Activated CD4-positive, alpha-beta T cell treated with anti-CD3 and anti-CD28 coated beads, Interleukin-2, Interleukin-4, amounts not matched to agents 100 ng/mL and 50 ng/mL, durations not matched to agents 16 hours and 8 hours (primary cell): ENCODE data around the gene ARMH4.

Experiments used
- DNase-seq: peaks from one replicate; pipeline ENCODE4 v3.0.0-alpha.2; 2020; ENCODE audit warnings: low spot score

Gene ARMH4

DNA sequence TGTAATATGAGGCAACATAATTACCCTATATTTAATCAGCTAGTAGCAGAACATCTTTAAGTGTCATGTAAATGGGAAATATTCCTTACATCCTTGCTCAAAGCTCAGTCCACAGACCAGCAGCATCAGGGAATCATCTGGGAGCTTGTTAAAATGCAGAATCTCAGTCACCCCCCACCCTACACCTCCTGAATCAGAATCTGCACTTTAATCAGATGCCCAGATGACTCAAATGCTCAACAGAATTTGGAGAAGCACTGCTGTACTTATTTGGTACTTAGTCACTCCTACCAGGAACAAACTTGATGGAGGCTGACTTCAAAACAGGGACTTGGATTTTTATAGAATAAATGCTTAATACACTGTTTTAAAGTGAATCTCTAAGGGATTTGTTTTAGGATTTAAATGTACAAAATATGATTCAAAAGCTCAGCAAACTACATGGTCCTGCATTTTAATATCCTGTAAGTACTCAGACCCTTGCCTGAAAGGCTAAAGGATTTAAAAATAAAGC lies 96.5 kb downstream of the ARMH4 start:
- DNase-seq = no peak

DNA sequence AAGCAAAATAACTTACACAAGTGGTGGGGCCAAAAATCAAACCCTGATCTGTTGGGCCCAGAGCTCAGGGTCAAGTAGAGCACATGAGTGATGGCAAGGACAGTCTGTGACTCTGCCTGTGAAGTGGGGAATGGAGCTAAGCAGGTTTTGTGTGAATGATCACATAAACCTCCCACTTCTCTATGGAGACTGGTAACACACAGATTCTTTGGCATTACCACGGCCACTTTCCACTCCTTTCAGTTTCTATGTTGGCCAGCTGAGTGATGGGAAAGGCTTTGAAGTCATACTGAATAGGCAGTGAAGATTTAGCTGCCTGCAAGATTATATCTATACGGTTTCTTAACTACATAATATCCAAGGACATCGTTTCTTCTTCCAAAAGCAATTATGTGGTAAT lies 97.9 kb downstream of the ARMH4 start:
- no peak for DNase-seq

DNA sequence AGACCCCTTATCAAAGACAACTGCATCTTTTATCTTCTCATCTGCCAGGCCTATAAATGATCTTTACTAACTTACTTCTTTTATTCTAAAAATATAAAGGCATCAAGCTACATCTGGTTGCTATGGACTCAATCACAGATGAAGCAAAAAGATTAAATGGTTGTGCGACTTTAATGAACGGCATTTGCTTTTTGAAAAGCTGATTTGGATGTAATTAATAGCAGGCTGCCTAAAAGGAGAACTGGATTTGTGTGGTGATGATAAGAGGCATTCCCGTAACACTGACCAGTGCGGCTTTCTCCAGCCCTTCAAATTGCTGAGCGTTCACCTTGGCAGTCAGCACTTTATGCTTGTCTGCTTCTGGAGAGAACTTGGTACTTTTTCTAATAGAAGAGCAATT lies 103.8 kb downstream of the ARMH4 start:
- no peak for DNase-seq

DNA sequence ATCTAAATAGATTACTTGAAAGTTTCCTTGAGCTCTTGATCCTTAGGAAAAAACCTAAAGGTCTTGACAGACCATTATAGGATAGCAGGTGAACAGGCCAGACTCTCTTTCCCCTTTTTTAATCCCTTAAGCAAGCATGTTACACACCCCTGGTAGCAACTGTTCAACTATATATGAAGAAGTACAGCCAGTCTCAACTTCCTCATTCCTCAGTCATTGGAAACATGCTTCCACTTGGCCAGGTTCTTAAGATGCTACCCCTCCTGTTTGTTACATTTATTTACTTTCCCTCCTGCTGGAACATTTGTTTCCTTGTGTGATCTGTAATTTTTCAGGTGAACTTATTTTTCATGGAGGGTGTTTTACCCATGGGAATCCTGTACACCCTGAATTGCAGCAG lies 124.1 kb downstream of the ARMH4 start:
- no peak for DNase-seq

DNA sequence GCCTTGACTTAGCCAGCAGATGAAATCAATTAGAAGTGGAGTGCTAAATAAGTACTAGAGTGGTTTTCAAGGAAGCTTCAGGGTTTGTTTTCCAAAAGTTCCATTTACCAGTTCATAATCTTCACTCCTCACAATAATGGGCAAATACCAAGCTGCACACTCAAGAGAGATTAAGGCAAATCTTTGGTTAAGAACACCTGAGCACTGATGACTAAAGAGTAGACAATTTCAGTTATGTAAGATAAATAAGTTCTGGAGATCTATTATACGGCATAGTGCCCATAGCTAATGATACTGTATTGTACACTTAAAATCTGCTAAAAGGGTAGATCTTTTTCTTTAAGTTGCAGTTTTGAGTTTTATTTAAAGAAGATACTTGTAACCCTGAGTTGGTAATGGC lies 125.0 kb downstream of the ARMH4 start:
- no peak for DNase-seq

DNA sequence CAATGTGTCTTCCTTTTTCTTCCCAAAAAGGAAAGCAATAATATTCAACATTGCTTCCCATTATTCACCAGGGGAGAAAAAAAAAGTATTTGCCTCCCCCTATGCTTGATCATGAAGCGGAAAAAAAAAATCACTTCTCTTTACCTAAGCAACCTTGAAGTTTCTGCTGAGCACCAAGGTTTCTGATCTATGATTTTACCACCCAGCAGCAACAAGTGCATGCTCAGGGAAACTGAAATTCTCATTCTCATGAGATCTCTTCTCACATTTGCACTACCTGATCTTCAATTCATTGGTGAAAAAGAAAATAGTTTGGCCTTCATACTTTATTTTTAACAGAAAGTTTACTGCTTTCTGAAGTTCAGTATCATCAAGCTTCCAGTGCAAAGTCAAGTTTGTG lies 125.8 kb downstream of the ARMH4 start:
- no peak for DNase-seq

DNA sequence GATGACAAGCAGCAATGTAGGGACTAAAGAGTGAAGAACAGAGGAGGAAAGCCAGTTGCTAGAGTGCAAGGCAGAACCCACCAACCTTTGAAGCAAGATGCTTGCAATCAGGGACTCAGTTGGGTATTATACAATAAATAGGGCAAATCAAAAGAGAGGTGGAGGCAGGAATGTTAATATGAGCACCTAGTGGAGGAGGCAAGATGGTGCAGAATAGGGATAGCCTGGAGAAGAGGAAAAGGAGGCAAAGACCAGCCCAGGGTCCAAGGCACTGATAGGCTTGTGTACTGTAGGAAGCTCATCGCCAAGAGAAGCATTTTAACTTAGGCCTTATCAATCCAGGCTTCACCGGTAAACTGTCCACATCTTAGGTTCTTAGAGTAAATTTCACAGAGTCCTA lies 137.2 kb downstream of the ARMH4 start:
- no peak for DNase-seq

DNA sequence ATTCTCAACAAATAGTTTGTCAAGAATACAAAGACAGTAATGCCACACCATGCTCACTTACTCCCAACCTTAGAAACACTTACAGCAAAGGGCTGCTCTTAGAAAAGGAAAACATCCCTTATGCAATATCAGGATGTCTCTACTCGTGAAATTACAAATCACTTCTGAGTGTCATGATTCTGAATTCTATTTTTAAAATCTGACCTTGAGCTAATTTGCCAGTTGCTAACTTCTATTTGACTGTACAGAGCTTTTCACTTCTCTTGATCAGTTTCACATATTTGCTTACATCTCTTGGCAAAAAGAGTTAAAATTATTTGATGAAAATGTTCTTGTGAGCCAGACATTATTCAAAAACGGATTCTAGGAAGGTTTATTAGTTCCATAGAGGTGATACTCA lies 149.4 kb downstream of the ARMH4 start:
- DNase-seq = no peak

DNA sequence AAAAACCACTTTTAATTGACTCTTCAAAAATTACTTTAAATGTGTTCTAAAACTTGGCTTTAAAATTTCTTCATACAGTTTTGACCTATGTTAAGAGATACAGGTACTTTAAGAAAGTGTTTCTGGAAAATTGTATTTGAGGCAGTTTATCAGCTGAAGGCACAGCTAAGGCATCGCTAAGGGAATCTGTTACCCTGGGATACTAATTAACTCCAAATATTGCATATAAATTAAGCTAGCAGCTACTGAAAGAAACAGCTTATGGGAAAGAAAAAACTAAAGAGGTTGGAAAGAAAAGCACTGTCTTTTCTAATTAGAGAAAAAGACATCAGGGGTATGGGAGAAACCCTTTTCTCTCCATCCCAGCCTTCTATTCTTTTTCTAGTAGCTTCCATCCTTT lies 152.0 kb downstream of the ARMH4 start:
- no peak for DNase-seq

DNA sequence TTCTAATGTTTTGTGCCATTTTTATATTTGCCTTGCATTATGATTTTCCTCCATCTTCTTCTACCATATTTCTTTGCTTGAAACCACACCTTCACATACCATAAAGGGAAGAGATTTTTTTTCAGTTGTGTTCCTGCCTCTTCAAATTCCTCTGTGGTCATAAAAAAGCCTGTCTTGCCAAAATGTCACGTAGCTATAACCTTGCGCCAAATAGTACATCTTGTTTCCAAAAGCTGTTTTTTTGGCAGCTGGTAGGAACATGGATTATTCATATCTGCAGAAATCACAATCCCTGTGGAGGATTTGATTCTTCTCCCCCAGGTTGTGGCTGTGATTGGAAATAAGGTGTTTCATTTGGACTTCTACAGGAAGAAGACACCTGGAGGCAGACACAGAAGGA lies 152.5 kb downstream of the ARMH4 start:
- no peak for DNase-seq

DNA sequence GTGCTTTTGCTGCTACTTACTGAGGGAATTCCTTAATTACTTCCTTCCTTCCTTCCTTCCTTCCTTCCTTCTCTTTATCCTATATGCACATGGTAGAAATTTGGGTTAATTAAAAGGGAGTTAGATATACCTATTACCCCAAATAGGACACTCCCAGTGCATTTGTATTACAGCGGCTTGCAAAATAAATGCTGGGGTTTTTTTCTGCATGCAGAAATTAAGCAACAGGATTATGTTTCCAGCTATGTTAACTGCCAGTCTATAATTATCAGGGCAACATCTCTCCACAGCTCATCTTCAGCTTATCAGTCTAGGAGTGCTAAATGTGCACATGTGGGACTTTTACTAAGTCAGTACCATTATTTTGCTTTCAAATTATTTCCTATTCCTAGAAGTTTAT lies 153.2 kb downstream of the ARMH4 start:
- no peak for DNase-seq

DNA sequence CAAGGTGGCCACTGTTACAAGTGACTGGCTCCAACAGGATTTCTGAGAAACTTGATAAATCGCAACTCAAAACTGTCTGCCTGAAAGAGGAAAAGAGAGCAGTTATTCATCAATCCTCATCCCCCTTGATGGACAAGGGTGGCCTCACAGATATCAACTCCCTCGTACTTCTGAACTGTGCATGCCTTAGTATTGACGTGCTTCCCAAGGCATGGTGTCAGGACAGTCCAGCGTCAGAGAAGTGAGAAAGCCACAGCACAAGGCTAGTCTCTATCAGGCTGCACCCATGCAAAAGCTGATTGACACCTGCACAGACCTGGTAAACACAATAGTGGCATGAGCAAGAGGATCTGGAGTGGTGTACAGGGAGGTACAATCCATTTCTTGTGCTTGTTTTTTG lies 160.7 kb downstream of the ARMH4 start:
- DNase-seq = no peak

DNA sequence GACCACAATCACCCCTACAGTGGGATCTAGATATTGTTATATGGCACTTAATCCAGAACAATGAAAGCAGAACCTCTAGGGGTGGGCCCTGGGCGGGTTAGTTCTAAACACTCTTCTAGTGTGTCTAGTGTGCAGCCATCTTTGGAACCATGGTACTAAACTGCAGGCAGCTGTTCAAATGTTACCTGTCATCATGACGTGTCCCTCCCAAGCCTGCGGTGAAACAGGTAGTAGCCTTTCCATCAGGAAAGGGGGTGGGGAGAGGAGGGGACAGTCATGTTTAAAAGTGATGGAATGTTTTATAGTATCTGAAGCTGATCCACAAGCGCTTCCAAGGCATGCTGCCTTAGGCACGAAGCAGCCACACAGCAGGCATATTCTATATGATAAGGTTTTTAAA lies 163.6 kb downstream of the ARMH4 start:
- no peak for DNase-seq

DNA sequence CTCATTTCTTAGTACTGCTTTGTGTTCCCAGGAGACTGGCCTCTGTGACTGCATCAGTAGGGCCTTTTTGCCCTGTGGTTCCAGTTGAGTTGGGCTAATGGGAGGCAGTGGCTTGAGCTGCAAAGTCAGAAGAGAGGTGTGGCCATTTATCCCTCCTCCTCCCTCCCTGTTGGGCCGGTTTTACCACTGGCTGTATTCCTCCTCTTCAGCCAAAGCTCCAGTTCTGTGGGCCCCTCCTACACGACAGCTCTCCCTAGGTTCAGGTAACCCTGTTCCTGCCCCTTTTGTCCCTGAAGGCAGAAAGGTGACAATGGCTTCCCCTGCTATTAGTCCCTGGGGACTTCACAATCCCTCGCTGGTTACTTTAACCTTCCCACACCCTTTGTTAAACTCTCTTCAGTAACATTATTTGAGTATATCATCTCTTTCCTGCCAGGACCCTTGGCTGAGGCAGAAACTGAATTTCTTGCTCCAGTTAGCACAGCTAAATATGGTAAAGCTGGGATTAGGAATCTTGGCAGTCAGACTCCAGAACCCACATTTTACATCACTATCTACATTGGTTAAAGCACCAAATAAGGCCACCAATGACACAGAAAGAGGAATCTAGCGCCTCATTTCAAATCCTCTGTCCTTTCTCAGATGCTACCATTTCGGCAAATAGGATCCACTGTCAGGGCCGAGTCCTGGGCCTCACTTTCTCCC lies 164.3 kb downstream of the ARMH4 start:
- DNase-seq = no peak

DNA sequence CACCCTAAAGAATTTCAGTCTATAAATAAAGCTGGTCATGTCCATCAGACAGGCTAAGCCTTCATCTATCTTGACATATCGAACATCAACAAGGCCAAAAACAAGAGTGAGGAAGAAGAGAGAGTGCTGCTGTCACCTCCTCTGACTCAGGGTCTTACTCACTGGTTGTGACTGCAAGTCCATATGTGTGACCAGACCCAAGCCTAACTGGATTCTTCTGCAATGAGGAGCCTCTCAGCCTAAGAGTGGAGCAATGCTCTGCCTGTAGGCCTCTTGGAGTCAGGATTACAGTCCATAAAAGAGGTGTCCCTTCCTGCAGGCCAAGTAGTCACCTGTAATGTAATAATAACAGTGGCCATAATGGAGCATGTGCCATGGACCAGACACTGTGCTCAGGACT lies 165.0 kb downstream of the ARMH4 start:
- DNase-seq = no peak

DNA sequence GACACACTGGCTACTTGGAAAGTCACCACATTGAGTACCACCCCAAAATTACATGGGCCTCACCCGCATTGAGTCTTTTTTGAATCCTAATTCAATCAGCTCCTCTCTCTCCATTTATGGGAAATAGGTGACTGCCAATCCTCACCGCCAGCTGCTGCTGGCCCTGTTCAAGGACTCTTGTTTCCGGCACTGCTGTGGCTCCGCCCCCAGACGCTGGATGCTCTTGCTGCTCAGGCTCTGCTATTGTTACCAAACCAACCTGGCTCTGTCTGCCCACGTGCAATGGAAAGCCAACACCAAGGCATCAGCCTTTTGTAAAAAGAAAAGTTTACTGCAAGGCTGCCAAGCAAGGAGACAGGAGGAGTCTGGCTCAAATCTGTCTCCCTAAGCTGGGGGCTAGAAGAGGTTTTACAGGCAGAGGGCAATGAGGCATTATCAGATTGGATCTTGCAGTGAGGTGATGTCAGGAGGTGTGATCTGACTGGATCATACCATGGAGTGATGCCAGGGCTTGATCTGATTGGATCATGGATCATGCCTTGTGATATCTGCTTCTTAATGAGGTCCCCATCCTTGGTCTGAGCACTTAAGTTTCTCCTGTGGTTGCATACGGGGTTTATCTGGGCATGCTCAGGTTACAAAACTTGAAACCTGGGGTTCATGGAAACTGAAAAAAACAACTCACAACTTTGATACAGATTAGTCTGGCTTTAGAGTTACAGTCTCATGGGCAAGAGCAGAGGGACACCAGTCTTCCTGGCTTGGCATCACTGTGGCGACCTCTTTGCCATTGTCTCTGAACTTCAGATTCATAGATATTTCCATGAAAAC lies 169.0 kb downstream of the ARMH4 start:
- DNase-seq = no peak

DNA sequence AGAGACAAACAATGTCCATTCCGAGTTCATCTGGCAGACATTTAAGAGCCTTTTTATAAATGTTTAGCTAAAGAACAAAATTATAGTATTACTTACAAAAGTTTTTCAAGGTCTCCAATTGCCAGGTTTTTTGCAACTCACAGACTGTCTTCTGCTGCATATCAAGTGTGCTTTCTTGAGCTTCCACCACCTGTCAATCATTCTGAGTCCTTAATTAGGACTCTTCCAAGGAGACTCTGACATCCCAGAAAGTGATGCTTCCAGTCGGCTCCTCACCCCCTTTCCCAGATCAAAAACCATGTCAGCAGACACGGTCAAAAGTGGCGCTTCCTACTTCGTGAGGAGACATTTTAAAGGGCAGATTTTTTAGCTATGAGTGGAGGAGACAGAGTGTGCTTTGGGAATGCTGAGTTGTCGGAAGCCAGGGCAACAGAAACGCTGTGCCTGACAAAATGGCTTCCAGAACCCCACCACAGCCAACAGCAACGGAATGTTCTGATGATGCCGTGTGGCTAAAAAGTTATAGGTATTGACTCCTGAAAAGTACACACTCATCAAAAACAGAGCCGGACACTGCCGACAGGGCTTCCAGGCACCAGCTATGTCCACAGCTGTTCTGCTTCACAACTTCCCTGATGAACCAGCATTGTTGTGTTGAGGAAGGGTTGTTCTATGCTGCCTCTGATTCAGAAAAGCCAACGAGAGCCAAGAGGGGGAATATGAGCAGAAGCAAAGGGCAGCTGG lies 170.0 kb downstream of the ARMH4 start:
- no peak for DNase-seq

DNA sequence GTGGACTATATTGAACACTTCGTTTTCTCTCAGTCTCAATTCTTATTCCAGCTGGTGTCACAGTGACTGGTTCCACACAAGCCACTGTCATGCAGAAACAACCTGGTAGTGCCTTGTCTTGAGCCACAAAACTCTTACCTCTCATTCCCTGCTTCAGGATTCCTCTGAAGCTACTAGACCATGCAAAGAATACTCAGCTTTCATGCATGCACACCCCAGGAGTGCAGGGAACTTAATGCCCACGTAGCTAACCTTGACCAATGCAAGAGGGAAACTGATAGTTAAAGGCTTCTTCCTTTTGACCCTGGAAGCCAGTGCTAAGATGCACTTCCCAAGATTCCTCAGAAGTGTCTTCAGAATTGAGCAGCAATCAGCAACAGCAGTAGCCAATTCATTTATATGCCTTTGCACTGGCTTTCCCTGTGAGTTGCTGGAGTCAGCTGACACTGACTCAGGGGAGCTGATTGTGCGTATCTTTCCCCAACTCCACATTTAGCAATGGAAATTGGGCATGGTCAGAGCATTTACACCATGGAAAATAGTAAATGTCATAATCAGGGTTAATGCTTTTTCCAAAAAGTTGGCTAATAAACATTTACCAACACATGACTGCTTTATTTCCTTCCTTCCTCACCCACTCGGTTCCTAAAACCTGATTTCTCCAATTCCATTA lies 172.5 kb downstream of the ARMH4 start:
- DNase-seq = no peak

DNA sequence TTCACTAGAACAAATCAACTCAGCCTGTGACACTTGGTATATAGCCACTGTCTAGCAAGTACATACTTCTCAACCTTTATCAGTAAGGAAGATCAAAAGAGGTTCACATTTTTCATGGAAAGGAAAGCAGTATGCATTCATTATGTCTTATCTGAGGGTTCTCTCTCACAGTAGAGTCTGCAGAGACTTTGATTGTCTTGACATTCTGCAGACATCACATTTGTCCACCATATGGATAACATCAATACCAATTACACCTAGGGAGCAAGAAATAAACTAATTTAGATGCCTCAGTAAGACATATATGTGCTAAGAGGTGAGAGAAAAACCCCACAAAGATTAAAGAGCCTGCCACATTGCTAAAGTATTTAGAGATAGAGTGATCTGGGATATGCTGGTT lies 175.3 kb downstream of the ARMH4 start:
- DNase-seq = no peak

DNA sequence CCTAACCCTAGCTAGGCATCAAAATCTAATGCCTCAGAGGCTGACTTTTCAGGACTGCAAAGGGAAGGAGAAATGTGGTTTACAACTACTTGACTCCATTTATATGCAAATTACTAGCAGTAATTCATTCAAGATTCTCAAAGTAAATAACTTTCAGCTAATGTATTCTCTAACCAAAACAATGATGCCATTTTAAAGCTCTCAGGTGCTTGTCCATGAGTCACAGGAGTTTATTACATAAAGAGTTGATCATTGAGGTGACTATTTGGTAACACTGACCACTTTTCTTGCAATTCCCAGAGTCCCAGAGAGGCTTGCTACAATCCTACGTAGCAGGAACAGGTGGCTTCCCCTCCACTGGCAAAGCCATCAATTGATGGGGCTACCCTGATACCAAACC lies 177.1 kb downstream of the ARMH4 start:
- DNase-seq = no peak

DNA sequence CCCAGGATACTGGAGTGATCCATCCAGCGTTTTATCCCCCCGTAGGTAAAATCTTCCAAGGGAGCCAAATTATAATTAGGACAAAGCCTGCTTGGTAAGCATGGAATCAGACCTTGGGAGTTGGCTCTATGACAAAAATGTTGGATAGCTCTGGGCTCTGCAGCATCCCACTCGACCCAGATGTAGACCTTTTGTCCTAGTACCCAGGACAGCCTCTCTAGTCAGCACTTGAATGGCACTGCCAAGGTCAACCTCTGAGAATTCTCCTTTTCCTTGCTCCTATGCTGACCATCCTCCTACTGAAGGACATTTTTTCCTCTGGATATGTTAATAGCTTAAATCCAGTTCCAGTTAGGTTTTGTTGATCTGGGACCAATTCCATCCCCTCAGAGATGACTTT lies 181.4 kb downstream of the ARMH4 start:
- DNase-seq = no peak

DNA sequence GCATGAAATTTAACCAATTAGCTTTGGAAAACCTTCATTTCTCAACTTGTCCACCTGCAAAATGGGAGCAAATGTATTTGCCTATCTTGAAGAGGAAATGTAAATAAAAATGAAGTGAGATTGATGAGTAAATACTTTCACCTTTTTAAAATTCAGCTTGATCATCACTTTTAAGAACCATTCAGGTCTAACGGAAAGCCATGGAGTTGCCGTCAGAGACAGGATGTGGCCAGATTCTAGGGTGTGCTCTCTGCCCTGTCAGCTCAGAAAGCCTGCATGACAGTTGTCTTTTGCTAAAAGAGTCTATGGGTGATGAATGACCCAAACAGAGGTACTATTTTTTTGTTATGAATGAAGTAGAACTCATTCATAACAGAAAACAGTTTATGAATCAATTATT lies 181.8 kb downstream of the ARMH4 start:
- DNase-seq = no peak
